CD4-positive, alpha-beta T cell treated with Interleukin-17A for 4 hours (primary cell): ENCODE data around the gene CEBPE.

Experiments used
- DNase-seq: peaks from one replicate; pipeline ENCODE4 v3.0.0-alpha.2; 2020; ENCODE audit warnings: mixed read lengths

The CEBPE gene

GRCh38 chr14:23142826-23143225 lies 23.8 kb upstream of the CEBPE start:
- no peak for DNase-seq

GRCh38 chr14:23141706-23142444 lies 22.8 kb upstream of the CEBPE start:
- no peak for DNase-seq

- DNase-seq: no peak
Observed at GRCh38 chr14:23140371-23140770, 21.3 kb upstream of the CEBPE start.

GRCh38 chr14:23139874-23140273 lies 20.8 kb upstream of the CEBPE start:
- DNase-seq: no peak

- no peak for DNase-seq
Observed at GRCh38 chr14:23137813-23138535, 18.9 kb upstream of the CEBPE start.

GRCh38 chr14:23137192-23137812 lies 18.2 kb upstream of the CEBPE start:
- DNase-seq: no peak

- DNase-seq: no peak
Observed at GRCh38 chr14:23136566-23137133, 17.6 kb upstream of the CEBPE start.

- no peak for DNase-seq
Observed at GRCh38 chr14:23132970-23133369, 13.9 kb upstream of the CEBPE start.

GRCh38 chr14:23131482-23131881 lies 12.4 kb upstream of the CEBPE start:
- no peak for DNase-seq

- DNase-seq: no peak
Observed at GRCh38 chr14:23130871-23131270, 11.8 kb upstream of the CEBPE start.

- no peak for DNase-seq
Observed at GRCh38 chr14:23129759-23130316, 10.8 kb upstream of the CEBPE start.

GRCh38 chr14:23128969-23129758 lies 10.1 kb upstream of the CEBPE start:
- DNase-seq: no peak

- DNase-seq: no peak
Observed at GRCh38 chr14:23127861-23128260, 8.8 kb upstream of the CEBPE start.

GRCh38 chr14:23126548-23127278 lies 7.7 kb upstream of the CEBPE start:
- DNase-seq: no peak

GRCh38 chr14:23125933-23126524 lies 7.0 kb upstream of the CEBPE start:
- DNase-seq: no peak

- no peak for DNase-seq
Observed at GRCh38 chr14:23125011-23125410, 6.0 kb upstream of the CEBPE start.

- no peak for DNase-seq
Observed at GRCh38 chr14:23124337-23124954, 5.4 kb upstream of the CEBPE start.

GRCh38 chr14:23123419-23123818 lies 4.4 kb upstream of the CEBPE start:
- no peak for DNase-seq

GRCh38 chr14:23122086-23122485 lies 3.0 kb upstream of the CEBPE start:
- DNase-seq: no peak

- DNase-seq: peak; percentile 13
Observed at GRCh38 chr14:23121361-23121771, 2.3 kb upstream of the CEBPE start.
